SK-N-SH (cell line): Measurements from ENCODE around the gene ZGPAT. TPM values are rescaled to one million over a fixed set of nuclear protein-coding genes. Genes with fewer than 3 reads are reported as not detected.

Source experiments
- CTCF ChIA-PET: fragments of 300-600, 350-600 bp; formaldehyde crosslinking; extraction: SDS; loops from one replicate; lab custom pipeline; 2021; lab: Yijun Ruan, JAX
- POLR2A ChIA-PET: fragments of 350-600 bp; sonication (Branson Sonifier 250); formaldehyde crosslinking; extraction: SDS; loops from one replicate; lab custom pipeline; 2020; ENCODE audit warnings: antibody characterized with exemption, inconsistent platforms; lab: Yijun Ruan, JAX
- DNase-seq: peaks from one replicate; pipeline ENCODE4 v3.0.0; 2012
- H2AFZ ChIP-seq: fragments of 200-600 bp; sonication (generic); 2 replicates; pipeline ENCODE4 v1.8.1; 2016; ENCODE audit warnings: antibody characterized with exemption, mild to moderate bottlenecking, low read depth
- H3F3A ChIP-seq: fragments of 200-600 bp; sonication (generic); replicated peaks from 2 replicates; pipeline ENCODE3; 2016; ENCODE audit warnings: antibody characterized with exemption, mild to moderate bottlenecking; ENCODE audit not compliant: insufficient read depth
- H3K27ac ChIP-seq, 2 experiments: fragments of 200-500 bp in 1 of 2; fragments of 200-600 bp in 1 of 2; sonication (Bioruptor generic) in 1 of 2; sonication (generic), shearing (Covaris generic) in 1 of 2; 2 replicates each; pipeline versions ENCODE4 v1.5.1 to v1.6.1; 2014 to 2016; ENCODE audit warnings: low read depth in 2 of 2, inconsistent platforms in 1 of 2, low read length in 1 of 2, mild to moderate bottlenecking in 1 of 2, mixed read lengths in 1 of 2
- H3K27me3 ChIP-seq: fragments of 200-600 bp; sonication (generic), shearing (Covaris generic); 2 replicates; pipeline ENCODE4 v1.6.1; 2016; ENCODE audit warnings: mixed run types; ENCODE audit not compliant: insufficient read depth
- H3K36me3 ChIP-seq, 2 experiments: fragments of 200-500 bp in 1 of 2; fragments of 200-600 bp in 1 of 2; sonication (Bioruptor generic) in 1 of 2; sonication (generic) in 1 of 2; replicated peaks in 1 of 2; 2 replicates each; pipeline versions ENCODE3 to v1.5.1; 2014 to 2016; ENCODE audit warnings: low read length in 1 of 2, mild to moderate bottlenecking in 1 of 2; ENCODE audit not compliant: insufficient read depth in 2 of 2, control insufficient read depth in 1 of 2
- H3K4me1 ChIP-seq, 2 experiments: fragments of 200-500 bp in 1 of 2; fragments of 200-600 bp in 1 of 2; sonication (Bioruptor generic) in 1 of 2; sonication (generic), shearing (Covaris generic) in 1 of 2; 2 replicates each; pipeline versions ENCODE4 v1.5.1 to v1.6.1; 2014 to 2016; ENCODE audit warnings: low read depth in 1 of 2, low read length in 1 of 2, mixed run types in 1 of 2; ENCODE audit not compliant: insufficient read depth in 2 of 2, control insufficient read depth in 1 of 2
- H3K4me2 ChIP-seq: fragments of 200-600 bp; sonication (generic), shearing (Covaris generic); 2 replicates; pipeline ENCODE4 v1.6.1; 2017; ENCODE audit warnings: mixed run types
- H3K4me3 ChIP-seq, 2 experiments: fragments of 200-500 bp in 1 of 2; fragments of 200-600 bp in 1 of 2; sonication (Bioruptor generic) in 1 of 2; sonication (generic), shearing (Covaris generic) in 1 of 2; 2 replicates each; pipeline versions ENCODE4 v1.5.1 to v1.8.1; 2014 to 2016; ENCODE audit warnings: low read depth in 2 of 2, inconsistent platforms in 1 of 2, low read length in 1 of 2, mild to moderate bottlenecking in 1 of 2, mixed read lengths in 1 of 2, moderate library complexity in 1 of 2
- H3K79me2 ChIP-seq: fragments of 200-600 bp; sonication (generic); 2 replicates; pipeline ENCODE4 v1.8.1; 2017; ENCODE audit warnings: mild to moderate bottlenecking; ENCODE audit not compliant: insufficient read depth
- H3K9ac ChIP-seq: fragments of 200-600 bp; sonication (generic); 2 replicates; pipeline ENCODE4 v1.6.1; 2017; ENCODE audit warnings: mixed run types
- H3K9me2 ChIP-seq: fragments of 200-600 bp; sonication (generic); 2 replicates; pipeline ENCODE4 v1.6.1; 2017; ENCODE audit warnings: mixed run types
- H3K9me3 ChIP-seq: fragments of 200-600 bp; sonication (generic); 2 replicates; pipeline ENCODE4 v1.6.1; 2017; ENCODE audit warnings: mixed run types, mild to moderate bottlenecking, moderate library complexity
- H4K20me1 ChIP-seq: fragments of 200-600 bp; sonication (generic); 2 replicates; pipeline ENCODE4 v1.6.1; 2017; ENCODE audit warnings: mild to moderate bottlenecking, mixed run types; ENCODE audit not compliant: insufficient read depth
- RCOR1 ChIP-seq: fragments of 150-350 bp; IDR thresholded peaks from 2 replicates; pipeline ENCODE4 v1.6.1; 2017; ENCODE audit warnings: antibody characterized with exemption, low read length
- REST ChIP-seq: IDR thresholded peaks from 2 replicates; pipeline ENCODE4 v1.6.1; 2012; ENCODE audit warnings: mild to moderate bottlenecking, low read depth, low read length, moderate library complexity
- RXRA ChIP-seq: IDR thresholded peaks from 2 replicates; pipeline ENCODE4 v1.4.0; 2012; ENCODE audit warnings: low read depth, mild to moderate bottlenecking, borderline replicate concordance
- SIN3A ChIP-seq: IDR thresholded peaks from 2 replicates; pipeline ENCODE4 v1.6.1; 2012; ENCODE audit warnings: low read depth, mild to moderate bottlenecking, low read length, moderate library complexity, borderline replicate concordance
- WGBS: methylation state at CpG from one replicate; pipeline ENCODE4 v1.1.6; 2017; ENCODE audit warnings: low lambda C conversion rate; 5-methylcytosine and 5-hydroxymethylcytosine counted together
- polyA plus RNA-seq, 3 experiments: library from polyadenylated mRNA; depleted of rRNA; stranded (reverse); fragments of >200 nt; gene quantifications; 2 replicates each; pipeline ENCODE4 v1.2.3, GENCODE V29; 2012
- TF ChIP-seq, protein P1 (sequence below): fragments of 200-600 bp; sonication (generic); IDR thresholded peaks from 2 replicates; pipeline ENCODE4 v1.6.1; 2017; ENCODE audit warnings: antibody characterized with exemption, mild to moderate bottlenecking, moderate library complexity
- TF ChIP-seq, protein P2 (sequence below): fragments of 150-350 bp; IDR thresholded peaks from 2 replicates; pipeline ENCODE4 v1.6.1; 2017; ENCODE audit warnings: antibody characterized with exemption, low read length, low read depth, borderline replicate concordance
- TF ChIP-seq, protein P3 (sequence below): IDR thresholded peaks from 2 replicates; pipeline ENCODE4 v1.4.0; 2012; ENCODE audit warnings: low read depth, borderline replicate concordance

ZGPAT gene
- polyA plus RNA-seq, 1 of the 3 experiments (the other 2 are of a cell fraction) = 33.7 TPM

DNA sequence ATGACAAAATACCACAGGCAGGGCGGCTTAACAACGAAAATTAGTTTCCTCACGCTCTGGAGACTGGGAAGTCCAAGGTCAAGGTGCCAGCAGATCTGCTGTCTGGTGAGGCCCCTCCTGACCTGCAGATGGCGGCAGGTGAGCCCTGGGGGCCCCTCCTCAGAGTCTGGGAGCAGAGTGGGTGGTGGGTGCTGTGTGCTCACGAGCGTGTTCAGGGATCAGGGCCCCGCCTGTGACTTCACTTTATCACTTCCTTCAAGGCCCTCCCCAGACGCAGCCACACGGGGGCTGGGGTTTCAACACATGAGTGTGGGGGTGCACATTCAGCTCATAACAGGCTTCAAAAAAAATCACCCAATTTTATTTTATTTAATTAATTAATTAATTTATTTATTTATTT lies 71.0 kb downstream of the ZGPAT start (continued):
- TF ChIP-seq, protein P1, sequence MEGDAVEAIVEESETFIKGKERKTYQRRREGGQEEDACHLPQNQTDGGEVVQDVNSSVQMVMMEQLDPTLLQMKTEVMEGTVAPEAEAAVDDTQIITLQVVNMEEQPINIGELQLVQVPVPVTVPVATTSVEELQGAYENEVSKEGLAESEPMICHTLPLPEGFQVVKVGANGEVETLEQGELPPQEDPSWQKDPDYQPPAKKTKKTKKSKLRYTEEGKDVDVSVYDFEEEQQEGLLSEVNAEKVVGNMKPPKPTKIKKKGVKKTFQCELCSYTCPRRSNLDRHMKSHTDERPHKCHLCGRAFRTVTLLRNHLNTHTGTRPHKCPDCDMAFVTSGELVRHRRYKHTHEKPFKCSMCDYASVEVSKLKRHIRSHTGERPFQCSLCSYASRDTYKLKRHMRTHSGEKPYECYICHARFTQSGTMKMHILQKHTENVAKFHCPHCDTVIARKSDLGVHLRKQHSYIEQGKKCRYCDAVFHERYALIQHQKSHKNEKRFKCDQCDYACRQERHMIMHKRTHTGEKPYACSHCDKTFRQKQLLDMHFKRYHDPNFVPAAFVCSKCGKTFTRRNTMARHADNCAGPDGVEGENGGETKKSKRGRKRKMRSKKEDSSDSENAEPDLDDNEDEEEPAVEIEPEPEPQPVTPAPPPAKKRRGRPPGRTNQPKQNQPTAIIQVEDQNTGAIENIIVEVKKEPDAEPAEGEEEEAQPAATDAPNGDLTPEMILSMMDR = no peak

- no peaks in the 10 kb centered on the region for H3K4me1 ChIP-seq
- H3K27me3 ChIP-seq = no peaks in the 10 kb centered on the region
- no peak overlapping the region for H3K4me3 ChIP-seq
- no peaks in the 10 kb centered on the region for H3K36me3 ChIP-seq
- ChIA-PET POLR2A (no interaction called here), CTCF (no interaction called here)
- no peak overlapping the region for H3K4me2 ChIP-seq
- TF ChIP-seq, protein P2, sequence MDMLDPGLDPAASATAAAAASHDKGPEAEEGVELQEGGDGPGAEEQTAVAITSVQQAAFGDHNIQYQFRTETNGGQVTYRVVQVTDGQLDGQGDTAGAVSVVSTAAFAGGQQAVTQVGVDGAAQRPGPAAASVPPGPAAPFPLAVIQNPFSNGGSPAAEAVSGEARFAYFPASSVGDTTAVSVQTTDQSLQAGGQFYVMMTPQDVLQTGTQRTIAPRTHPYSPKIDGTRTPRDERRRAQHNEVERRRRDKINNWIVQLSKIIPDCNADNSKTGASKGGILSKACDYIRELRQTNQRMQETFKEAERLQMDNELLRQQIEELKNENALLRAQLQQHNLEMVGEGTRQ = no peak
- TF ChIP-seq RXRA (no peak), RCOR1 (no peak), REST (no peak), SIN3A (no peak)
- TF ChIP-seq, protein P3, sequence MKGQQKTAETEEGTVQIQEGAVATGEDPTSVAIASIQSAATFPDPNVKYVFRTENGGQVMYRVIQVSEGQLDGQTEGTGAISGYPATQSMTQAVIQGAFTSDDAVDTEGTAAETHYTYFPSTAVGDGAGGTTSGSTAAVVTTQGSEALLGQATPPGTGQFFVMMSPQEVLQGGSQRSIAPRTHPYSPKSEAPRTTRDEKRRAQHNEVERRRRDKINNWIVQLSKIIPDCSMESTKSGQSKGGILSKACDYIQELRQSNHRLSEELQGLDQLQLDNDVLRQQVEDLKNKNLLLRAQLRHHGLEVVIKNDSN = no peak
- no peaks in the 10 kb centered on the region for H4K20me1 ChIP-seq
- H3K9me3 ChIP-seq = no peaks in the 10 kb centered on the region
- no peak overlapping the region for H2AFZ ChIP-seq
- no peaks in the 10 kb centered on the region for H3K79me2 ChIP-seq
- no peak overlapping the region for H3K9ac ChIP-seq
- H3K9me2 ChIP-seq = no peaks in the 10 kb centered on the region
- 90% methylated on average over 14 of the region's 14 CpGs for WGBS
- no peak for DNase-seq
- no peaks in the 10 kb centered on the region for H3F3A ChIP-seq
- no peak overlapping the region for H3K27ac ChIP-seq
Observed at GRCh38 chr20:63781181-63781580, 73.3 kb downstream of the ZGPAT start.
